Caco-2 (cell line): Measurements from ENCODE around the gene ERC2. TPM values are rescaled to one million over a fixed set of nuclear protein-coding genes. Genes with fewer than 3 reads are reported as not detected.

Experiments
- BruUV-seq: library from RNA; stranded (reverse); fragments of 400-500 nt; replicated peaks from 2 replicates; lab custom pipeline; 2021; lab: Mats Ljungman, UMichigan
- CTCF ChIA-PET: fragments of 300-600 bp; sonication (Branson Sonifier 250); formaldehyde crosslinking; loops from one replicate; lab custom pipeline; 2022; ENCODE audit warnings: antibody characterized with exemption; lab: Charles Lee
- POLR2A ChIA-PET: fragments of 300-600 bp; sonication (Branson Sonifier 250); formaldehyde crosslinking; loops from one replicate; lab custom pipeline; 2022; ENCODE audit warnings: antibody characterized with exemption; lab: Charles Lee
- DNase-seq, 2 experiments: peaks; one replicate each; pipeline versions ENCODE4 v3.0.0 to v3.0.0-alpha.2; 2020 to 2022
- H3K27me3 ChIP-seq: replicated peaks from 2 replicates; pipeline ENCODE4 v1.6.0; 2011; ENCODE audit warnings: low read length; ENCODE audit not compliant: control insufficient read depth, insufficient read depth
- H3K36me3 ChIP-seq: 2 replicates; pipeline ENCODE4 v1.5.1; 2011; ENCODE audit warnings: low read length; ENCODE audit not compliant: control insufficient read depth, insufficient read depth
- H3K4me1 ChIP-seq: fragments of 250-450 bp; sonication (Bioruptor Pico); 2 replicates; pipeline ENCODE4 v1.5.1; 2020; ENCODE audit warnings: mild to moderate bottlenecking
- H3K4me3 ChIP-seq: 2 replicates; pipeline ENCODE4 v1.5.1; 2011; ENCODE audit warnings: low read depth, mild to moderate bottlenecking, control low read depth, low read length
- H3K9me3 ChIP-seq: fragments of 250-450 bp; sonication (Bioruptor Pico); 2 replicates; pipeline ENCODE4 v1.5.1; 2020; ENCODE audit warnings: mild to moderate bottlenecking, moderate library complexity
- H3K27ac Mint-ChIP-seq: one replicate; pipeline ENCODE4 v1.8.0; 2022; ENCODE audit warnings: mixed read lengths; ENCODE audit not compliant: unreplicated experiment
- H3K27me3 Mint-ChIP-seq: one replicate; pipeline ENCODE4 v1.8.0; 2022; ENCODE audit warnings: mixed read lengths; ENCODE audit not compliant: insufficient read depth, unreplicated experiment
- H3K36me3 Mint-ChIP-seq: one replicate; pipeline ENCODE4 v1.8.0; 2022; ENCODE audit warnings: mild to moderate bottlenecking, mixed read lengths; ENCODE audit not compliant: insufficient read depth, unreplicated experiment
- H3K4me1 Mint-ChIP-seq: one replicate; pipeline ENCODE4 v1.8.0; 2022; ENCODE audit warnings: low read depth, mixed read lengths; ENCODE audit not compliant: unreplicated experiment
- H3K4me3 Mint-ChIP-seq: one replicate; pipeline ENCODE4 v1.8.0; 2022; ENCODE audit warnings: mild to moderate bottlenecking, moderate library complexity, mixed read lengths; ENCODE audit not compliant: unreplicated experiment
- H3K9me3 Mint-ChIP-seq: one replicate; pipeline ENCODE4 v1.8.0; 2022; ENCODE audit warnings: mixed read lengths; ENCODE audit not compliant: unreplicated experiment
- intact Hi-C: fragments of 100-400 bp; cut with micrococcal nuclease; formaldehyde crosslinking; loops from one replicate; pipeline ENCODE4 v1.10.0; 2022; ENCODE audit not compliant: unreplicated experiment
- total RNA-seq: library from RNA; stranded (reverse); gene quantifications from 2 replicates; pipeline ENCODE4 v1.2.3, GENCODE V29; 2022
- TF ChIP-seq, protein P1 (sequence below), 2 experiments: fragments of 200-600 bp in 1 of 2; IDR thresholded peaks; 1 replicate in 1 of 2; 2 replicates in 1 of 2; pipeline versions ENCODE4 v1.5.1 to v1.8.0; 2011 to 2022; ENCODE audit warnings: antibody characterized with exemption in 1 of 2, control low read depth in 1 of 2, inconsistent platforms in 1 of 2, low read depth in 1 of 2, low read length in 1 of 2, mild to moderate bottlenecking in 1 of 2, moderate library complexity in 1 of 2; ENCODE audit not compliant: insufficient read depth in 1 of 2, severe bottlenecking in 1 of 2, unreplicated experiment in 1 of 2

Gene ERC2
- total RNA-seq, 1 experiment from 2014 or later: 0.54 TPM

GRCh38 chr3:55965776-55966175 lies 502.5 kb downstream of the ERC2 start:
- ChIA-PET CTCF (no interaction called here), POLR2A (no interaction called here)
- Mint-ChIP-seq H3K36me3 (no peaks in the 10 kb centered on the region), H3K9me3 (peaks cover 9% of the 10 kb centered on the region), H3K27ac (no peak overlapping the region), H3K4me1 (peaks cover 6% of the 10 kb centered on the region), H3K4me3 (no peak overlapping the region), H3K27me3 (no peaks in the 10 kb centered on the region)
- TF ChIP-seq, protein P1, sequence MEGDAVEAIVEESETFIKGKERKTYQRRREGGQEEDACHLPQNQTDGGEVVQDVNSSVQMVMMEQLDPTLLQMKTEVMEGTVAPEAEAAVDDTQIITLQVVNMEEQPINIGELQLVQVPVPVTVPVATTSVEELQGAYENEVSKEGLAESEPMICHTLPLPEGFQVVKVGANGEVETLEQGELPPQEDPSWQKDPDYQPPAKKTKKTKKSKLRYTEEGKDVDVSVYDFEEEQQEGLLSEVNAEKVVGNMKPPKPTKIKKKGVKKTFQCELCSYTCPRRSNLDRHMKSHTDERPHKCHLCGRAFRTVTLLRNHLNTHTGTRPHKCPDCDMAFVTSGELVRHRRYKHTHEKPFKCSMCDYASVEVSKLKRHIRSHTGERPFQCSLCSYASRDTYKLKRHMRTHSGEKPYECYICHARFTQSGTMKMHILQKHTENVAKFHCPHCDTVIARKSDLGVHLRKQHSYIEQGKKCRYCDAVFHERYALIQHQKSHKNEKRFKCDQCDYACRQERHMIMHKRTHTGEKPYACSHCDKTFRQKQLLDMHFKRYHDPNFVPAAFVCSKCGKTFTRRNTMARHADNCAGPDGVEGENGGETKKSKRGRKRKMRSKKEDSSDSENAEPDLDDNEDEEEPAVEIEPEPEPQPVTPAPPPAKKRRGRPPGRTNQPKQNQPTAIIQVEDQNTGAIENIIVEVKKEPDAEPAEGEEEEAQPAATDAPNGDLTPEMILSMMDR (IDR thresholded peaks at IDR 0.05; ENCODE audit: insufficient read depth in 1 of 2, low read depth in 1 of 2, low read length in 1 of 2, severe bottlenecking in 1 of 2, unreplicated experiment in 1 of 2): no peak
- BruUV-seq: no TSS peak
- Histone ChIP-seq H3K27me3 (no peaks in the 10 kb centered on the region; the same call in 1 of the 2 replicates), H3K4me1 (no peaks in the 10 kb centered on the region), H3K36me3 (no peaks in the 10 kb centered on the region), H3K4me3 (no peak overlapping the region), H3K9me3 (no peaks in the 10 kb centered on the region)
- intact Hi-C loops: no loop called here
- DNase-seq: no peak

DNA sequence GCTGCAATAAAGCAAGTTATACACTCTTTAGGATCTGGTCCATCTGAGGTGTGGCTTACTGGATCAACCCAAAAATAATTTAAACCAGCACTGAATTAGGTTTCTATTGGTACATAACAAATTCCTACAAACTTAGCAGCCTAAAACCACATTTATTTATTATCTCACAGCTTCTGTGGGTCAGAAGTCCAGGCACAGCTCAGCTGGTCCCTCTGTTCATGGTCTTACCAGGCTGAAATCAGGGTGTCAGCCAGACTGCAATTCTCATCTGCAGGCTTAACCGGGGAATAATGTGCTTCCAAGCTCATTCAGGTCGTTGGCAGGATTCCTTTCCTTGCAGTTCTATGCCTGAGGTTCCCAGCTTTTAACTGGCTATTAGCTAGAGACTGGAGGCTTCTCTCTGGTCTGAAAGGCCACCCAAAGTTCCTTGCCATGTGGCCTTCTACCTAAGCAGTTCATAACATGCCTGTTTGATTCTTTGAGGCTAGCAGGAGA lies 503.7 kb downstream of the ERC2 start:
- no peak overlapping the region for H3K4me3 Mint-ChIP-seq
- DNase-seq: no peak
- H3K27me3 ChIP-seq: no peaks in the 10 kb centered on the region; the same call in 1 of the 2 replicates
- no peaks in the 10 kb centered on the region for H3K9me3 ChIP-seq
- no peaks in the 10 kb centered on the region for H3K36me3 Mint-ChIP-seq
- H3K27me3 Mint-ChIP-seq: no peaks in the 10 kb centered on the region
- H3K4me1 ChIP-seq: no peaks in the 10 kb centered on the region
- ChIA-PET POLR2A (no interaction called here), CTCF (interaction anchor here (0.6 kb wide), 1 partner anchor 412 kb away, joined by 3 read pairs; no protein-coding TSS in a partner anchor)
- H3K36me3 ChIP-seq: no peaks in the 10 kb centered on the region
- H3K27ac Mint-ChIP-seq: no peak overlapping the region
- H3K4me3 ChIP-seq: no peak overlapping the region
- H3K9me3 Mint-ChIP-seq: peaks cover 9% of the 10 kb centered on the region
- peaks cover 6% of the 10 kb centered on the region for H3K4me1 Mint-ChIP-seq
- BruUV-seq: no TSS peak
- intact Hi-C loops: no loop called here
- TF ChIP-seq, protein P1 (IDR thresholded peaks at IDR 0.05; ENCODE audit: insufficient read depth in 1 of 2, low read depth in 1 of 2, low read length in 1 of 2, severe bottlenecking in 1 of 2, unreplicated experiment in 1 of 2): no peak

- no peaks in the 10 kb centered on the region for H3K36me3 ChIP-seq
Measured at GRCh38 chr3:55963601-55964000, 504.7 kb downstream of the ERC2 start.

More at GRCh38 chr3:55963601-55964000, 504.7 kb downstream of the ERC2 start:
- ChIA-PET CTCF (no interaction called here), POLR2A (no interaction called here)
- DNase-seq: no peak
- no TSS peak for BruUV-seq
- H3K36me3 Mint-ChIP-seq: no peaks in the 10 kb centered on the region
- Histone ChIP-seq H3K4me3 (no peak overlapping the region), H3K4me1 (no peaks in the 10 kb centered on the region), H3K9me3 (no peaks in the 10 kb centered on the region), H3K27me3 (no peaks in the 10 kb centered on the region; the same call in 1 of the 2 replicates)
- H3K27ac Mint-ChIP-seq: no peak overlapping the region
- H3K4me3 Mint-ChIP-seq: no peak overlapping the region
- no peaks in the 10 kb centered on the region for H3K27me3 Mint-ChIP-seq
- TF ChIP-seq, protein P1 (IDR thresholded peaks at IDR 0.05; ENCODE audit: insufficient read depth in 1 of 2, low read depth in 1 of 2, low read length in 1 of 2, severe bottlenecking in 1 of 2, unreplicated experiment in 1 of 2): no peak
- intact Hi-C loops: no loop called here
- H3K4me1 Mint-ChIP-seq: peaks cover 4% of the 10 kb centered on the region
- H3K9me3 Mint-ChIP-seq: peaks cover 5% of the 10 kb centered on the region
